ENCODE results near the gene LEPROT.
"Not testable (repeated sequence)": the region's sequence is repeated elsewhere in the genome, so short reads cannot be mapped to it uniquely, and the experiment has no call there.

LEPROT gene

GRCh38 chr1:65437616-65438015 lies 17.1 kb downstream of the LEPROT start:
- no peak for DNase-seq (ENCODE audit: low read depth)

GRCh38 chr1:65440322-65440900 lies 19.9 kb downstream of the LEPROT start:
- no peak for DNase-seq (ENCODE audit: low read depth)

- no peak for DNase-seq (ENCODE audit: low read depth)
These were observed 20.4 kb downstream of the LEPROT start for GRCh38 chr1:65440915-65441314.

- DNase-seq (ENCODE audit: low read depth) = no peak
These were observed 21.0 kb downstream of the LEPROT start for GRCh38 chr1:65441464-65441863.

GRCh38 chr1:65442442-65442841 lies 22.0 kb downstream of the LEPROT start:
- DNase-seq (ENCODE audit: low read depth) = no peak

- DNase-seq (ENCODE audit: low read depth) = no peak
These were observed 23.2 kb downstream of the LEPROT start for GRCh38 chr1:65443647-65444046.

GRCh38 chr1:65444128-65444640 lies 23.7 kb downstream of the LEPROT start:
- DNase-seq (ENCODE audit: low read depth) = no peak

- DNase-seq (ENCODE audit: low read depth) = no peak
These were observed 25.4 kb downstream of the LEPROT start for GRCh38 chr1:65445837-65446236.

- no peak for DNase-seq (ENCODE audit: low read depth)
These were observed 28.9 kb downstream of the LEPROT start for GRCh38 chr1:65449214-65449823.

GRCh38 chr1:65455678-65456077 lies 35.2 kb downstream of the LEPROT start:
- DNase-seq (ENCODE audit: low read depth) = not testable (repeated sequence)

- no peak for DNase-seq (ENCODE audit: low read depth)
These were observed 36.0 kb downstream of the LEPROT start for GRCh38 chr1:65456481-65456880.

- no peak for DNase-seq (ENCODE audit: low read depth)
These were observed 37.4 kb downstream of the LEPROT start for GRCh38 chr1:65457868-65458267.

- DNase-seq (ENCODE audit: low read depth) = no peak
These were observed 38.4 kb downstream of the LEPROT start for GRCh38 chr1:65458730-65459396.

GRCh38 chr1:65459397-65459768 lies 38.9 kb downstream of the LEPROT start:
- no peak for DNase-seq (ENCODE audit: low read depth)

- DNase-seq (ENCODE audit: low read depth) = not testable (repeated sequence)
These were observed 45.4 kb downstream of the LEPROT start for GRCh38 chr1:65465837-65466236.

GRCh38 chr1:65467536-65467935 lies 47.1 kb downstream of the LEPROT start:
- DNase-seq (ENCODE audit: low read depth) = no peak

- no peak for DNase-seq (ENCODE audit: low read depth)
These were observed 48.8 kb downstream of the LEPROT start for GRCh38 chr1:65469126-65469888.

- DNase-seq (ENCODE audit: low read depth) = no peak
These were observed 49.4 kb downstream of the LEPROT start for GRCh38 chr1:65469889-65470340.

GRCh38 chr1:65470766-65471165 lies 50.3 kb downstream of the LEPROT start:
- no peak for DNase-seq (ENCODE audit: low read depth)

GRCh38 chr1:65471213-65471833 lies 50.9 kb downstream of the LEPROT start:
- no peak for DNase-seq (ENCODE audit: low read depth)

GRCh38 chr1:65471861-65472332 lies 51.4 kb downstream of the LEPROT start:
- no peak for DNase-seq (ENCODE audit: low read depth)

GRCh38 chr1:65476327-65476726 lies 55.9 kb downstream of the LEPROT start:
- no peak for DNase-seq (ENCODE audit: low read depth)
